SK-N-SH treated with all-trans-retinoic acid at 6 μM for 48 hours (cell line): ENCODE results near the gene CCSER1.
"Not testable (repeated sequence)": the region's sequence is repeated elsewhere in the genome, so short reads cannot be mapped to it uniquely, and the experiment has no call there.

Experiments
- ATAC-seq: fragments of 200-7000 bp; cut with Tn5 transposase; 3 replicates; pipeline ENCODE4 v1.9.1; 2020; ENCODE audit warnings: mild to moderate bottlenecking, moderate library complexity
- ARNTL ChIP-seq: fragments of 450-650 bp; formaldehyde crosslinking; IDR thresholded peaks from 2 replicates; pipeline ENCODE4 v1.5.0; 2020; ENCODE audit warnings: low read depth, mild to moderate bottlenecking, moderate library complexity, borderline replicate concordance
- BACH2 ChIP-seq: fragments of 250-450 bp; sonication (Bioruptor Pico); IDR thresholded peaks from 2 replicates; pipeline ENCODE4 v1.9.0; 2021; ENCODE audit warnings: mild to moderate bottlenecking, borderline replicate concordance
- CREB5 ChIP-seq: fragments of 250-450 bp; sonication (Bioruptor Pico); IDR thresholded peaks from 2 replicates; pipeline ENCODE4 v1.5.1; 2020; ENCODE audit warnings: low read depth, mild to moderate bottlenecking, moderate library complexity
- CSDC2 ChIP-seq: fragments of 250-450 bp; sonication (Bioruptor Pico); IDR thresholded peaks from 2 replicates; pipeline ENCODE4 v1.5.0; 2020; ENCODE audit warnings: mild to moderate bottlenecking, moderate library complexity
- ESRRG ChIP-seq: fragments of 250-450 bp; sonication (Bioruptor Pico); IDR thresholded peaks from 2 replicates; pipeline ENCODE4 v1.6.1; 2021; ENCODE audit warnings: mild to moderate bottlenecking
- GLIS3 ChIP-seq: fragments of 250-450 bp; sonication (Bioruptor Pico); IDR thresholded peaks from 2 replicates; pipeline ENCODE4 v1.5.0; 2020; ENCODE audit warnings: mild to moderate bottlenecking, moderate library complexity
- ISL1 ChIP-seq: fragments of 250-450 bp; sonication (Bioruptor Pico); IDR thresholded peaks from 2 replicates; pipeline ENCODE4 v2.1.2; 2022; ENCODE audit warnings: mild to moderate bottlenecking, moderate library complexity
- PATZ1 ChIP-seq: fragments of 250-450 bp; sonication (Bioruptor Pico); IDR thresholded peaks from 2 replicates; pipeline ENCODE4 v1.8.0; 2020; ENCODE audit warnings: mild to moderate bottlenecking, moderate library complexity, borderline replicate concordance
- POU6F1 ChIP-seq: fragments of 250-450 bp; sonication (Bioruptor Pico); IDR thresholded peaks from 2 replicates; pipeline ENCODE4 v1.8.0; 2021; ENCODE audit warnings: low read depth, mild to moderate bottlenecking, moderate library complexity, borderline replicate concordance
- PPARA ChIP-seq: fragments of 250-450 bp; sonication (Bioruptor Pico); IDR thresholded peaks from 2 replicates; pipeline ENCODE4 v1.5.0; 2020; ENCODE audit warnings: mild to moderate bottlenecking, borderline replicate concordance
- RARB ChIP-seq: fragments of 250-450 bp; sonication (Bioruptor Pico); IDR thresholded peaks from 2 replicates; pipeline ENCODE4 v1.8.0; 2021; ENCODE audit warnings: mild to moderate bottlenecking, moderate library complexity
- SNAI2 ChIP-seq: fragments of 250-450 bp; sonication (Bioruptor Pico); IDR thresholded peaks from 2 replicates; pipeline ENCODE4 v1.5.0; 2020; ENCODE audit warnings: mild to moderate bottlenecking, moderate library complexity
- TCF4 ChIP-seq: fragments of 250-450 bp; sonication (Bioruptor Pico); IDR thresholded peaks from 2 replicates; pipeline ENCODE4 v1.8.0; 2021; ENCODE audit warnings: mild to moderate bottlenecking, moderate library complexity, borderline replicate concordance
- TOX ChIP-seq: fragments of 250-450 bp; sonication (Bioruptor Pico); IDR thresholded peaks from 2 replicates; pipeline ENCODE4 v1.8.0; 2021; ENCODE audit warnings: mild to moderate bottlenecking, moderate library complexity, borderline replicate concordance
- TSHZ2 ChIP-seq: fragments of 250-450 bp; sonication (Bioruptor Pico); IDR thresholded peaks from 2 replicates; pipeline ENCODE4 v1.5.0; 2020; ENCODE audit warnings: mild to moderate bottlenecking, moderate library complexity
- ZC3H10 ChIP-seq: fragments of 250-450 bp; sonication (Bioruptor Pico); IDR thresholded peaks from 2 replicates; pipeline ENCODE4 v1.5.1; 2021; ENCODE audit warnings: mild to moderate bottlenecking, moderate library complexity
- ZFP3 ChIP-seq: fragments of 250-450 bp; sonication (Bioruptor Pico); IDR thresholded peaks from 2 replicates; pipeline ENCODE4 v1.5.0; 2020; ENCODE audit warnings: mild to moderate bottlenecking, moderate library complexity
- ZFP30 ChIP-seq: fragments of 450-650 bp; formaldehyde crosslinking; IDR thresholded peaks from 2 replicates; pipeline ENCODE4 v1.5.0; 2022; ENCODE audit warnings: mild to moderate bottlenecking, moderate library complexity
- ZNF565 ChIP-seq: fragments of 450-650 bp; formaldehyde crosslinking; conservative IDR thresholded peaks from 2 replicates; pipeline ENCODE4 v1.5.0; 2020; ENCODE audit warnings: low read depth, mild to moderate bottlenecking, moderate library complexity
- ZNF8 ChIP-seq: fragments of 450-650 bp; formaldehyde crosslinking; IDR thresholded peaks from 2 replicates; pipeline ENCODE4 v1.5.0; 2020; ENCODE audit warnings: mild to moderate bottlenecking, moderate library complexity

CCSER1 gene

GRCh38 chr4:91207535-91207934 lies 1080.3 kb downstream of the CCSER1 start (continued):
- TF ChIP-seq ZNF565 (CRISPR knock-in tag): no peak
- TF ChIP-seq RARB: no peak
- no peak for TF ChIP-seq SNAI2 (CRISPR knock-in tag)
- TF ChIP-seq ZNF8 (CRISPR knock-in tag): no peak
- TF ChIP-seq PPARA (CRISPR knock-in tag): no peak
- TF ChIP-seq CREB5 (CRISPR knock-in tag): no peak
- TF ChIP-seq ESRRG (CRISPR knock-in tag): no peak
- TF ChIP-seq ZFP3 (CRISPR knock-in tag): no peak
- no peak for TF ChIP-seq TCF4
- TF ChIP-seq, all 23 proteins: peak for 0

GRCh38 chr4:91212211-91212610 lies 1085.0 kb downstream of the CCSER1 start:
- ATAC-seq: no peak
- TF ChIP-seq PPARA (CRISPR knock-in tag) (no peak), RARB (no peak), ZFP3 (CRISPR knock-in tag) (no peak), ZC3H10 (no peak), CREB5 (CRISPR knock-in tag) (no peak), ZNF8 (CRISPR knock-in tag) (no peak), CSDC2 (CRISPR knock-in tag) (no peak), ARNTL (no peak)

GRCh38 chr4:91217831-91218403 lies 1090.7 kb downstream of the CCSER1 start:
- ATAC-seq: not testable (repeated sequence)

GRCh38 chr4:91220315-91220714 lies 1093.1 kb downstream of the CCSER1 start:
- TF ChIP-seq ZFP30 (CRISPR knock-in tag) (no peak), ISL1 (CRISPR knock-in tag) (no peak), ZC3H10 (no peak), CSDC2 (CRISPR knock-in tag) (no peak), ESRRG (CRISPR knock-in tag) (no peak)
- no peak for ATAC-seq

GRCh38 chr4:91222014-91222413 lies 1094.8 kb downstream of the CCSER1 start:
- TF ChIP-seq CREB5 (CRISPR knock-in tag): no peak
- no peak for TF ChIP-seq PATZ1
- no peak for TF ChIP-seq GLIS3 (CRISPR knock-in tag)
- TF ChIP-seq ZFP3 (CRISPR knock-in tag): no peak
- TF ChIP-seq RARB: no peak
- no peak for TF ChIP-seq ZNF8 (CRISPR knock-in tag)
- TF ChIP-seq TOX (CRISPR knock-in tag): no peak
- TF ChIP-seq PPARA (CRISPR knock-in tag): no peak
- TF ChIP-seq ZNF565 (CRISPR knock-in tag): no peak
- TF ChIP-seq BACH2 (CRISPR knock-in tag): no peak
- TF ChIP-seq ISL1 (CRISPR knock-in tag): no peak
- TF ChIP-seq CSDC2 (CRISPR knock-in tag): no peak
- no peak for TF ChIP-seq ARNTL
- no peak for TF ChIP-seq SNAI2 (CRISPR knock-in tag)
- TF ChIP-seq TSHZ2 (CRISPR knock-in tag): no peak
- no peak for TF ChIP-seq POU6F1 (CRISPR knock-in tag)
- TF ChIP-seq ZC3H10: no peak
- TF ChIP-seq TCF4: no peak
- no peak for ATAC-seq
